Colonic mucosa (tissue), 4 donors: ENCODE results near the gene TUBA3E. TPM values are rescaled to one million over a fixed set of nuclear protein-coding genes. Genes with fewer than 3 reads are reported as not detected.
A peak's percentile ranks its signal among the peaks of the same experiment; 100 is the strongest.
"Not testable (repeated sequence)": the region's sequence is repeated elsewhere in the genome, so short reads cannot be mapped to it uniquely, and the experiment has no call there.

Experiments
- DNase-seq: peaks from one replicate; pipeline ENCODE4 v3.0.0-alpha.2; 2020
- H3K27ac ChIP-seq: fragments of 200-600 bp; one replicate; pipeline ENCODE4 v1.8.0; 2021
- H3K27me3 ChIP-seq: fragments of 200-600 bp; one replicate; pipeline ENCODE4 v1.8.0; 2021
- H3K36me3 ChIP-seq: fragments of 200-600 bp; one replicate; pipeline ENCODE4 v1.8.0; 2021
- H3K4me1 ChIP-seq: fragments of 200-600 bp; one replicate; pipeline ENCODE4 v1.8.0; 2021; ENCODE audit warnings: mild to moderate bottlenecking
- H3K4me3 ChIP-seq: fragments of 200-600 bp; one replicate; pipeline ENCODE4 v1.8.0; 2021
- H3K9ac ChIP-seq, 2 donors: one replicate each; pipeline ENCODE4 v1.7.0; 2013; ENCODE audit warnings: control low read depth in 2 of 2, low read depth in 2 of 2, low read length in 2 of 2
- H3K9me3 ChIP-seq: fragments of 200-600 bp; one replicate; pipeline ENCODE4 v1.8.0; 2021
- intact Hi-C: fragments of 100-400 bp; cut with DNase I; formaldehyde crosslinking; loops from one replicate; pipeline ENCODE4 v1.14.1; 2022
- total RNA-seq, 2 donors: library from RNA; stranded (reverse); fragmentation: NEBNext Ultra II Directional in 1 of 2; extraction: Animal tissue kit (Norgen Biotek cat#: 25700) in 1 of 2; gene quantifications; one replicate each; pipeline ENCODE4 v1.2.1, GENCODE V29; 2021
- TF ChIP-seq, protein P1 (sequence below): fragments of 200-600 bp; IDR thresholded peaks from one replicate; pipeline ENCODE4 v1.8.0; 2022; ENCODE audit warnings: antibody characterized with exemption, mild to moderate bottlenecking
- donor health status: healthy.
- donor health status: DM: no; HTN: no; CAD: no.
- donor health status: DM: no; HTN: no; CAD: no.

Gene TUBA3E
- total RNA-seq, 2 donors from 2014 or later: not detected

- not testable (repeated sequence) for H3K27me3 ChIP-seq, H3K9me3 ChIP-seq, H3K4me1 ChIP-seq, H3K36me3 ChIP-seq
- intact Hi-C loops: loop anchor here (5.0 kb wide), 1 partner anchor 155 kb away; no protein-coding TSS in a partner anchor
- Histone ChIP-seq H3K9ac (peak within 1 kb of the TSS; percentile 76 to 85), H3K4me3 (peak within 1 kb of the TSS; percentile 80), H3K27ac (peak within 1 kb of the TSS; percentile 97)
- peak; percentile 91 for DNase-seq
- TF ChIP-seq, protein P1, sequence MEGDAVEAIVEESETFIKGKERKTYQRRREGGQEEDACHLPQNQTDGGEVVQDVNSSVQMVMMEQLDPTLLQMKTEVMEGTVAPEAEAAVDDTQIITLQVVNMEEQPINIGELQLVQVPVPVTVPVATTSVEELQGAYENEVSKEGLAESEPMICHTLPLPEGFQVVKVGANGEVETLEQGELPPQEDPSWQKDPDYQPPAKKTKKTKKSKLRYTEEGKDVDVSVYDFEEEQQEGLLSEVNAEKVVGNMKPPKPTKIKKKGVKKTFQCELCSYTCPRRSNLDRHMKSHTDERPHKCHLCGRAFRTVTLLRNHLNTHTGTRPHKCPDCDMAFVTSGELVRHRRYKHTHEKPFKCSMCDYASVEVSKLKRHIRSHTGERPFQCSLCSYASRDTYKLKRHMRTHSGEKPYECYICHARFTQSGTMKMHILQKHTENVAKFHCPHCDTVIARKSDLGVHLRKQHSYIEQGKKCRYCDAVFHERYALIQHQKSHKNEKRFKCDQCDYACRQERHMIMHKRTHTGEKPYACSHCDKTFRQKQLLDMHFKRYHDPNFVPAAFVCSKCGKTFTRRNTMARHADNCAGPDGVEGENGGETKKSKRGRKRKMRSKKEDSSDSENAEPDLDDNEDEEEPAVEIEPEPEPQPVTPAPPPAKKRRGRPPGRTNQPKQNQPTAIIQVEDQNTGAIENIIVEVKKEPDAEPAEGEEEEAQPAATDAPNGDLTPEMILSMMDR: peak; percentile 41
These were observed 16.2 kb downstream of the TUBA3E start, which contains the start of gene MZT2B for GRCh38 chr2:130181880-130182682. TSS of gene MZT2B (plus strand) at chr2:130182262. CDS start at chr2:130182283, 21 bp downstream.

DNA sequence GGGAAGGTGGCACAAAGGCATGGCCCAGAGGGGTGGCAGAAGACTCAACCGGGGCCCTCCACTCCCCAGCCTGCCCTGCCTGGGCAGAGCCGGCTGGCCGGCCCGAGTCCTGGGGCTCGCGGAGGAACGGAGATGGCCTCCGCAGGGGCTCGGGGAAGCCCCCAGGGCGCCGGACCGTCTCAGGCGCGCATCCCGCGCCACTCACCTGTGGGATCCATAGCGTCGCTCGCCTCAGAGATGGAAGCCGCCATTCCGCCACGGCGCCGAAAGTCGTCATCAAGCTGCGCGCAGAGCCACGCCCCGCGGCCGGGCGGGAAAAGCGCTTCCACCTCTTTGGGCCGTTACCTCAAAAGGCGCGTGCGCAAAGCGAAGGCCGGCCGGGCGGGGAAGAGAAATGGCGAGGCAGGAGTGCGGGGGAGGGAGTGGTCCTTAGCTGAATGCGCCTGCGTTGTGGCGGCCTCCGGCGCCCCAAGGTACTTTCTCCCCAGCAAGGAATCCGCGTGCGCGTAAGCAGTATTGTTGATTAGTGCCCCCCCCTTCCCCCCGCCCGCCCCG lies 16.8 kb downstream of the TUBA3E start, which contains the start of gene SMPD4:
SMPD4 (minus strand) TSS at position 278 of the 555 bp plus-strand sequence. CDS start 5,010 bp downstream, outside the sequence.
- Histone ChIP-seq H3K4me1 (no peaks in the 10 kb centered on the region), H3K9ac (peak within 1 kb of the TSS; percentile 76 to 85), H3K9me3 (no peaks in the 10 kb centered on the region), H3K27ac (peak within 1 kb of the TSS; percentile 97), H3K27me3 (no peaks in the 10 kb centered on the region), H3K4me3 (peak within 1 kb of the TSS; percentile 80), H3K36me3 (no peaks in the 10 kb centered on the region)
- intact Hi-C loops: loop anchor here (5.0 kb wide), 1 partner anchor 156 kb away; no protein-coding TSS in a partner anchor
- TF ChIP-seq, protein P1: no peak
- DNase-seq: peak; percentile 98

DNA sequence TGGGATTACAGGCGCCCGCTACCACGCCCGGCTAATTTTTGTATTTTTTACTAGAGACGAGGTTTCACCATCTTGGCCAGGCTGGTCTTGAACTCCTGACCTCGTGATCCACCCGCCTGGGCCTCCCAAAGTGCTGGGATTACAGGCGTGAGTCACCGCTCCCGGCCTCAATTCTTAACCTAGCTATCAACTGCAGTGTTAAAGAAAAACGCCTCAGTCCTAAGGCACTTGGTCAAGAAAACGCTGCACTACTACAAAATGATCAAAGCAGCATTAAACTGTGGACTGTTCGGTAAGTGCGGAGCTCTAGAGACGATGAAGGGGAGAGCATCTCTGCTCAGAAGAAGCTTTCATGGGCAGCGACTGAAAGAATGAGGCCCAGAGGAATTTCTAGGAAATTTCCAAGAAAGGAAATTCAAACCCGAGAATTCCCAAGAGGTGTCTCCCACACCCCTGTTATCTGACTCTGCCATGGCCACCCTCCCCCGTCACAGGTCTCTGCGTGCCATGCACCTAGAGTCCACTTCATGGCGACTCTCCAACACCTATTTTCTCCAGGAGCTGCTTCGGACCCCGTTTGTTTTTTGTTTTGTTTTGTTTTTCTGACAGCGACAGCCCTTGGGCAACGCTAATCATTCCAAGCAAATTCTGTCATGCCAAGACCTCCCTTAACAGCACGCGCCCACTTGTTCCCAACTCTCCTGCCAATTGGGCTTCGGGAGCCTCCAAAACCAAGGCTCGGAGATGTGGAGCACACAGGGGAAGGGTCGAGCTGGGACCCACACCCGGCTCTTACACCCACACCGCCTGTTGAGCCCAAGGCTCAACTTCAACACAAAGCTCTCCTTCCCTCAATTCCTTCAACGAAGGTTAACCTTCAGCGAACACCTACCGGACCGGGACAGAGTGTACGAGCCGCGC lies 17.6 kb downstream of the TUBA3E start:
- intact Hi-C loops: loop anchor here (5.0 kb wide), 1 partner anchor 157 kb away; no protein-coding TSS in a partner anchor
- not testable (repeated sequence) for H3K4me1 ChIP-seq, DNase-seq

GRCh38 chr2:130174866-130175265 lies 23.4 kb downstream of the TUBA3E start:
- H3K27ac ChIP-seq, H3K36me3 ChIP-seq, H3K9me3 ChIP-seq, H3K4me3 ChIP-seq, intact Hi-C loops, H3K4me1 ChIP-seq, H3K9ac ChIP-seq, DNase-seq, H3K27me3 ChIP-seq: not testable (repeated sequence)

More for the DNA sequence above, 17.6 kb downstream of the TUBA3E start:
- H3K36me3 ChIP-seq, H3K9me3 ChIP-seq, H3K27me3 ChIP-seq: not testable (repeated sequence)
- H3K4me3 ChIP-seq: peak overlapping the region; percentile 80
- H3K9ac ChIP-seq: peak overlapping the region; percentile 76 to 77
- peak overlapping the region; percentile 97 for H3K27ac ChIP-seq

DNA sequence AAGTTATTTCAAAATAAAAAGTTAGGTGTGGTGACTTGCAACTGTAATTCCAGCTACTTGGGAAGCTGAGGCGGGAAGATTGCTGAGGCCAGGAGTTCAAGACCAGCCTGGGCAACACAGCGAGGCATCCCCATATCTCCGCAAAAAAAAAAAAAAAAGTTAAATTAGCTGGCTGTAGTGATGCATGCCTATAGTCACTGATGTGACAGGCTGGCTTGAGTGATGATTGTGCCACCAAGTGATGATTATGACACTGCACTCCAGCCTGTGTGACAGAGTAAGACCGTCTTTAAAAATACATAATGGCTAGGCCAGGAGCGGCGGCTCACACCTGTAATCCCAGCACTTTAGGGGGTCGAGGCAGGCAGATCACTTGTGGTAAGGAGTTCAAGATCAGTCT lies 28.3 kb downstream of the TUBA3E start:
- no peaks in the 10 kb centered on the region for H3K36me3 ChIP-seq
- H3K4me1 ChIP-seq: no peaks in the 10 kb centered on the region
- H3K4me3 ChIP-seq: no peak overlapping the region
- H3K27me3 ChIP-seq: no peaks in the 10 kb centered on the region
- TF ChIP-seq, protein P1: no peak
- H3K9me3 ChIP-seq: no peaks in the 10 kb centered on the region
- no peak overlapping the region for H3K9ac ChIP-seq
- intact Hi-C loops: loop anchor here (10.0 kb wide), 1 partner anchor 1335 kb away; no protein-coding TSS in a partner anchor
- H3K27ac ChIP-seq: no peak overlapping the region
- no peak for DNase-seq

DNA sequence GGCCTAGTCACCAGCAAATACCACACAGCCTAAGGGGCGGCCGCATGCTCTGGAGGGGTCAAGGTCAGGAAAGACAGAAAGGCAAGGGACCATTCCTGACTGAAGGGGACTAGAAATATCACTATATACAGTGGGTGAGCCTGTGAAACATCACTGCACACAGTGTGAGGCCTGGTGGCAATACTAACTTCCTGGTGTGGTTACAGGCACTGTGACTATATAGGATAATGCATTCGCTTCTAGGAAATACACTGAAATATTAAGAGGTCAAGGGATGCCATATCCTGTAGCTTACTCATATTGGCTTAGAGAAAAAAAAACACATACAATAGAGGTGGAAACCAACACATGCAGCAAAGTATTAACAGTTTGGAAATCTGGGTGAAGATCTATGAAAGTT lies 29.1 kb downstream of the TUBA3E start:
- H3K4me1 ChIP-seq, H3K27ac ChIP-seq, H3K36me3 ChIP-seq, DNase-seq, H3K9me3 ChIP-seq, H3K4me3 ChIP-seq, H3K9ac ChIP-seq, H3K27me3 ChIP-seq: not testable (repeated sequence)
- intact Hi-C loops: loop anchor here (10.0 kb wide), 1 partner anchor 1336 kb away; no protein-coding TSS in a partner anchor

GRCh38 chr2:130166611-130167010 lies 31.6 kb downstream of the TUBA3E start:
- intact Hi-C loops: loop anchor here (10.0 kb wide), 1 partner anchor 1338 kb away; no protein-coding TSS in a partner anchor
- H3K27me3 ChIP-seq, H3K36me3 ChIP-seq, H3K9me3 ChIP-seq, DNase-seq, H3K4me3 ChIP-seq, H3K27ac ChIP-seq, H3K9ac ChIP-seq, H3K4me1 ChIP-seq: not testable (repeated sequence)
